Measurements from ENCODE around the gene ALMS1. TPM values are rescaled to one million over a fixed set of nuclear protein-coding genes. Genes with fewer than 3 reads are reported as not detected.
"Not testable (repeated sequence)": the region's sequence is repeated elsewhere in the genome, so short reads cannot be mapped to it uniquely, and the experiment has no call there.

ALMS1 gene
- polyA plus RNA-seq, 1 donor (not counting 4 experiments of a cell fraction or from before 2014, with no cell fraction given), result 4.4 TPM

- no peak overlapping the region for H3K4me3 ChIP-seq (ENCODE audit: control insufficient read depth in 2 of 3, extremely low read depth in 1 of 3, insufficient read depth in 2 of 3, low read depth in 1 of 3, low read length in 3 of 3)
- no peaks in the 10 kb centered on the region for H3K9me1 ChIP-seq (ENCODE audit: control insufficient read depth, extremely low read depth, insufficient read depth, low read length)
- no peak overlapping the region for H3K27ac ChIP-seq (ENCODE audit: control insufficient read depth, insufficient read depth, low read length)
- DNase-seq (ENCODE audit: low read depth, low spot score) (no peak), FAIRE-seq (no peak)
- no peaks in the 10 kb centered on the region for H4K20me1 ChIP-seq (ENCODE audit: control insufficient read depth, extremely low read depth, insufficient read depth, low read length)
- dilution Hi-C loops (cut with MboI; ENCODE audit: extremely low pct_ligation_motif_present, low sequenced_read_pairs), result no loop called here
- no peak overlapping the region for H3K9ac ChIP-seq (ENCODE audit: control insufficient read depth, extremely low read depth, insufficient read depth, low read length)
- H2AFZ ChIP-seq (ENCODE audit: control insufficient read depth, low read length), result no peak overlapping the region
- H3K36me3 ChIP-seq (ENCODE audit: control insufficient read depth in 2 of 2, extremely low read depth in 1 of 2, insufficient read depth in 2 of 2, low read length in 2 of 2), result peaks cover 0 to 5% of the 10 kb centered on the region in 2 experiments
- no peaks in the 10 kb centered on the region for H3K9me3 ChIP-seq (ENCODE audit: control insufficient read depth, low read depth, low read length)
- no peak for TF ChIP-seq EZH2 (IDR thresholded peaks at IDR 0.05; ENCODE audit: low read length)
- TF ChIP-seq, protein P1, sequence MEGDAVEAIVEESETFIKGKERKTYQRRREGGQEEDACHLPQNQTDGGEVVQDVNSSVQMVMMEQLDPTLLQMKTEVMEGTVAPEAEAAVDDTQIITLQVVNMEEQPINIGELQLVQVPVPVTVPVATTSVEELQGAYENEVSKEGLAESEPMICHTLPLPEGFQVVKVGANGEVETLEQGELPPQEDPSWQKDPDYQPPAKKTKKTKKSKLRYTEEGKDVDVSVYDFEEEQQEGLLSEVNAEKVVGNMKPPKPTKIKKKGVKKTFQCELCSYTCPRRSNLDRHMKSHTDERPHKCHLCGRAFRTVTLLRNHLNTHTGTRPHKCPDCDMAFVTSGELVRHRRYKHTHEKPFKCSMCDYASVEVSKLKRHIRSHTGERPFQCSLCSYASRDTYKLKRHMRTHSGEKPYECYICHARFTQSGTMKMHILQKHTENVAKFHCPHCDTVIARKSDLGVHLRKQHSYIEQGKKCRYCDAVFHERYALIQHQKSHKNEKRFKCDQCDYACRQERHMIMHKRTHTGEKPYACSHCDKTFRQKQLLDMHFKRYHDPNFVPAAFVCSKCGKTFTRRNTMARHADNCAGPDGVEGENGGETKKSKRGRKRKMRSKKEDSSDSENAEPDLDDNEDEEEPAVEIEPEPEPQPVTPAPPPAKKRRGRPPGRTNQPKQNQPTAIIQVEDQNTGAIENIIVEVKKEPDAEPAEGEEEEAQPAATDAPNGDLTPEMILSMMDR (optimal IDR thresholded peaks at IDR 0.05 in 1 of 3, IDR thresholded peaks at IDR 0.05 in 1 of 3, conservative IDR thresholded peaks at IDR 0.05 in 1 of 3; ENCODE audit: extremely low read depth in 1 of 3, insufficient read depth in 2 of 3, low read length in 3 of 3), result no peak
- H3K27me3 ChIP-seq (ENCODE audit: control insufficient read depth, extremely low read depth, insufficient read depth, low read length), result no peaks in the 10 kb centered on the region
- H3K4me1 ChIP-seq (ENCODE audit: control insufficient read depth, extremely low read depth, insufficient read depth, low read length), result no peaks in the 10 kb centered on the region
- H3K4me2 ChIP-seq (ENCODE audit: control insufficient read depth, extremely low read depth, insufficient read depth, low read depth, low read length), result no peak overlapping the region
- no peaks in the 10 kb centered on the region for H3K79me2 ChIP-seq (ENCODE audit: control insufficient read depth, insufficient read depth, low read length)
These were observed 65.8 kb downstream of the ALMS1 start for GRCh38 chr2:73451263-73451972.

- no peak for FAIRE-seq
- TF ChIP-seq, protein P1 (optimal IDR thresholded peaks at IDR 0.05 in 1 of 3, IDR thresholded peaks at IDR 0.05 in 1 of 3, conservative IDR thresholded peaks at IDR 0.05 in 1 of 3; ENCODE audit: extremely low read depth in 1 of 3, insufficient read depth in 2 of 3, low read length in 3 of 3), result no peak
- TF ChIP-seq EZH2 (IDR thresholded peaks at IDR 0.05; ENCODE audit: low read length), result no peak
These were observed 72.3 kb downstream of the ALMS1 start for GRCh38 chr2:73457982-73458381.

GRCh38 chr2:73462388-73462787 is 76.8 kb downstream of the ALMS1 start:
- H4K20me1 ChIP-seq (ENCODE audit: control insufficient read depth, extremely low read depth, insufficient read depth, low read length); H3K4me2 ChIP-seq (ENCODE audit: control insufficient read depth, extremely low read depth, insufficient read depth, low read depth, low read length); H3K9me3 ChIP-seq (ENCODE audit: control insufficient read depth, low read depth, low read length); H3K27ac ChIP-seq (ENCODE audit: control insufficient read depth, insufficient read depth, low read length); H3K36me3 ChIP-seq (ENCODE audit: control insufficient read depth in 2 of 2, extremely low read depth in 1 of 2, insufficient read depth in 2 of 2, low read length in 2 of 2); H3K79me2 ChIP-seq (ENCODE audit: control insufficient read depth, insufficient read depth, low read length); H3K4me3 ChIP-seq (ENCODE audit: control insufficient read depth in 2 of 3, extremely low read depth in 1 of 3, insufficient read depth in 2 of 3, low read depth in 1 of 3, low read length in 3 of 3); dilution Hi-C loops (cut with MboI; ENCODE audit: extremely low pct_ligation_motif_present, low sequenced_read_pairs); FAIRE-seq; H3K27me3 ChIP-seq (ENCODE audit: control insufficient read depth, extremely low read depth, insufficient read depth, low read length); DNase-seq (ENCODE audit: low read depth, low spot score); H3K9ac ChIP-seq (ENCODE audit: control insufficient read depth, extremely low read depth, insufficient read depth, low read length); H3K9me1 ChIP-seq (ENCODE audit: control insufficient read depth, extremely low read depth, insufficient read depth, low read length); H2AFZ ChIP-seq (ENCODE audit: control insufficient read depth, low read length); H3K4me1 ChIP-seq (ENCODE audit: control insufficient read depth, extremely low read depth, insufficient read depth, low read length): not testable (repeated sequence)

More at GRCh38 chr2:73457982-73458381, 72.3 kb downstream of the ALMS1 start:
- H3K27me3 ChIP-seq (ENCODE audit: control insufficient read depth, extremely low read depth, insufficient read depth, low read length), result no peaks in the 10 kb centered on the region
- no peak for DNase-seq (ENCODE audit: low read depth, low spot score)
- no peak overlapping the region for H3K4me3 ChIP-seq (ENCODE audit: control insufficient read depth in 2 of 3, extremely low read depth in 1 of 3, insufficient read depth in 2 of 3, low read depth in 1 of 3, low read length in 3 of 3)
- no peaks in the 10 kb centered on the region for H3K36me3 ChIP-seq (ENCODE audit: control insufficient read depth in 2 of 2, extremely low read depth in 1 of 2, insufficient read depth in 2 of 2, low read length in 2 of 2)
- no peaks in the 10 kb centered on the region for H3K9me3 ChIP-seq (ENCODE audit: control insufficient read depth, low read depth, low read length)
- H2AFZ ChIP-seq (ENCODE audit: control insufficient read depth, low read length), result no peak overlapping the region
- H4K20me1 ChIP-seq (ENCODE audit: control insufficient read depth, extremely low read depth, insufficient read depth, low read length), result no peaks in the 10 kb centered on the region
- H3K4me1 ChIP-seq (ENCODE audit: control insufficient read depth, extremely low read depth, insufficient read depth, low read length), result no peaks in the 10 kb centered on the region
- dilution Hi-C loops (cut with MboI; ENCODE audit: extremely low pct_ligation_motif_present, low sequenced_read_pairs), result no loop called here
- H3K27ac ChIP-seq (ENCODE audit: control insufficient read depth, insufficient read depth, low read length), result no peak overlapping the region
- no peak overlapping the region for H3K9ac ChIP-seq (ENCODE audit: control insufficient read depth, extremely low read depth, insufficient read depth, low read length)
- no peak overlapping the region for H3K4me2 ChIP-seq (ENCODE audit: control insufficient read depth, extremely low read depth, insufficient read depth, low read depth, low read length)
- no peaks in the 10 kb centered on the region for H3K79me2 ChIP-seq (ENCODE audit: control insufficient read depth, insufficient read depth, low read length)
- no peaks in the 10 kb centered on the region for H3K9me1 ChIP-seq (ENCODE audit: control insufficient read depth, extremely low read depth, insufficient read depth, low read length)

Measured in keratinocyte (primary cell).